HL-60 (cell line): Measurements from ENCODE around the gene ZFHX3.

Experiments used
- DNase-seq, 2 experiments: peaks; one replicate each; pipeline ENCODE4 v3.0.0-alpha.2; 2010 to 2020; ENCODE audit warnings: low read depth in 1 of 2, low spot score in 1 of 2
- H3K27ac ChIP-seq: fragments of 250-450 bp; sonication (Bioruptor Pico); replicated peaks from 2 replicates; pipeline ENCODE4 v1.5.1; 2020; ENCODE audit warnings: mild to moderate bottlenecking, moderate library complexity
- H3K27me3 ChIP-seq: fragments of 250-450 bp; sonication (Bioruptor Pico); 2 replicates; pipeline ENCODE4 v1.5.1; 2021; ENCODE audit warnings: mild to moderate bottlenecking, moderate library complexity; ENCODE audit not compliant: insufficient read depth, poor library complexity, severe bottlenecking
- H3K4me3 ChIP-seq: replicated peaks from 2 replicates; pipeline ENCODE4 v1.5.1; 2011; ENCODE audit warnings: mild to moderate bottlenecking, control low read depth, low read length; ENCODE audit not compliant: insufficient read depth
- GABPA ChIP-seq: IDR thresholded peaks from 2 replicates; pipeline ENCODE4 v1.6.1; 2012; ENCODE audit warnings: low read depth
- POLR2AphosphoS5 ChIP-seq: IDR thresholded peaks from 2 replicates; pipeline ENCODE4 v1.6.1; 2012; ENCODE audit warnings: low read depth
- SPI1 ChIP-seq: IDR thresholded peaks from 2 replicates; pipeline ENCODE4 v1.6.1; 2012; ENCODE audit warnings: low read depth, mild to moderate bottlenecking, borderline replicate concordance
- TF ChIP-seq, protein P1 (sequence below): IDR thresholded peaks from one replicate; pipeline ENCODE4 v1.5.1; 2011; ENCODE audit warnings: low read length, control low read depth, inconsistent platforms; ENCODE audit not compliant: insufficient read depth
- TF ChIP-seq, protein P2 (sequence below): IDR thresholded peaks from 2 replicates; pipeline ENCODE4 v1.6.1; 2012; ENCODE audit warnings: low read depth; ENCODE audit not compliant: insufficient replicate concordance

Gene ZFHX3

GRCh38 chr16:72760581-72760980 is 287.3 kb downstream of the ZFHX3 start:
- no peak overlapping the region for H3K27ac ChIP-seq
- H3K27me3 ChIP-seq = no peaks in the 10 kb centered on the region
- no peak for DNase-seq
- TF ChIP-seq GABPA = no peak
- TF ChIP-seq, protein P1, sequence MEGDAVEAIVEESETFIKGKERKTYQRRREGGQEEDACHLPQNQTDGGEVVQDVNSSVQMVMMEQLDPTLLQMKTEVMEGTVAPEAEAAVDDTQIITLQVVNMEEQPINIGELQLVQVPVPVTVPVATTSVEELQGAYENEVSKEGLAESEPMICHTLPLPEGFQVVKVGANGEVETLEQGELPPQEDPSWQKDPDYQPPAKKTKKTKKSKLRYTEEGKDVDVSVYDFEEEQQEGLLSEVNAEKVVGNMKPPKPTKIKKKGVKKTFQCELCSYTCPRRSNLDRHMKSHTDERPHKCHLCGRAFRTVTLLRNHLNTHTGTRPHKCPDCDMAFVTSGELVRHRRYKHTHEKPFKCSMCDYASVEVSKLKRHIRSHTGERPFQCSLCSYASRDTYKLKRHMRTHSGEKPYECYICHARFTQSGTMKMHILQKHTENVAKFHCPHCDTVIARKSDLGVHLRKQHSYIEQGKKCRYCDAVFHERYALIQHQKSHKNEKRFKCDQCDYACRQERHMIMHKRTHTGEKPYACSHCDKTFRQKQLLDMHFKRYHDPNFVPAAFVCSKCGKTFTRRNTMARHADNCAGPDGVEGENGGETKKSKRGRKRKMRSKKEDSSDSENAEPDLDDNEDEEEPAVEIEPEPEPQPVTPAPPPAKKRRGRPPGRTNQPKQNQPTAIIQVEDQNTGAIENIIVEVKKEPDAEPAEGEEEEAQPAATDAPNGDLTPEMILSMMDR = no peak
- TF ChIP-seq, protein P2, sequence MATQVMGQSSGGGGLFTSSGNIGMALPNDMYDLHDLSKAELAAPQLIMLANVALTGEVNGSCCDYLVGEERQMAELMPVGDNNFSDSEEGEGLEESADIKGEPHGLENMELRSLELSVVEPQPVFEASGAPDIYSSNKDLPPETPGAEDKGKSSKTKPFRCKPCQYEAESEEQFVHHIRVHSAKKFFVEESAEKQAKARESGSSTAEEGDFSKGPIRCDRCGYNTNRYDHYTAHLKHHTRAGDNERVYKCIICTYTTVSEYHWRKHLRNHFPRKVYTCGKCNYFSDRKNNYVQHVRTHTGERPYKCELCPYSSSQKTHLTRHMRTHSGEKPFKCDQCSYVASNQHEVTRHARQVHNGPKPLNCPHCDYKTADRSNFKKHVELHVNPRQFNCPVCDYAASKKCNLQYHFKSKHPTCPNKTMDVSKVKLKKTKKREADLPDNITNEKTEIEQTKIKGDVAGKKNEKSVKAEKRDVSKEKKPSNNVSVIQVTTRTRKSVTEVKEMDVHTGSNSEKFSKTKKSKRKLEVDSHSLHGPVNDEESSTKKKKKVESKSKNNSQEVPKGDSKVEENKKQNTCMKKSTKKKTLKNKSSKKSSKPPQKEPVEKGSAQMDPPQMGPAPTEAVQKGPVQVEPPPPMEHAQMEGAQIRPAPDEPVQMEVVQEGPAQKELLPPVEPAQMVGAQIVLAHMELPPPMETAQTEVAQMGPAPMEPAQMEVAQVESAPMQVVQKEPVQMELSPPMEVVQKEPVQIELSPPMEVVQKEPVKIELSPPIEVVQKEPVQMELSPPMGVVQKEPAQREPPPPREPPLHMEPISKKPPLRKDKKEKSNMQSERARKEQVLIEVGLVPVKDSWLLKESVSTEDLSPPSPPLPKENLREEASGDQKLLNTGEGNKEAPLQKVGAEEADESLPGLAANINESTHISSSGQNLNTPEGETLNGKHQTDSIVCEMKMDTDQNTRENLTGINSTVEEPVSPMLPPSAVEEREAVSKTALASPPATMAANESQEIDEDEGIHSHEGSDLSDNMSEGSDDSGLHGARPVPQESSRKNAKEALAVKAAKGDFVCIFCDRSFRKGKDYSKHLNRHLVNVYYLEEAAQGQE = no peak
- no peak for TF ChIP-seq POLR2AphosphoS5
- TF ChIP-seq SPI1 = no peak
- H3K4me3 ChIP-seq = no peak overlapping the region

DNA sequence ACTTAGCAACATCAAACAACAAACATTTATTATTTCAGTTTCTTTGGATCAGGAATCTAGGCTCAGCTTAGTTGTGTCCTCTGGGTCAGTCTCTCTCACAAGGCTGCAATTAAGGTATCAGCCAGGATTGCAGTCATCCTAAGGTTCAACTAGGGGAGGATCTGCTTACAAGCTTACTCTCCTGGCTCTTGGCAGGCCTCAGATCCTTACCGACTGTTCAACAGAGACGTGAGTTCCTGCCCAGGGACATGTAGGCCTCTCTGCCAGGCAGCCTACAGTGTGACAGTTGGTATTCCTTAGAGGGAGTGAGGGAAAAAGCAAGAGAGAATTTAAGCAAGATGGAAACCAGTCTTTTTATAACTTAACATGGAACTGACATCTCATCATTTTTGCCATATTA is 294.0 kb downstream of the ZFHX3 start:
- Histone ChIP-seq H3K4me3 (no peak overlapping the region), H3K27ac (no peak overlapping the region), H3K27me3 (no peaks in the 10 kb centered on the region)
- DNase-seq = no peak
- no peak for TF ChIP-seq POLR2AphosphoS5
- no peak for TF ChIP-seq SPI1
- TF ChIP-seq, protein P1 = no peak

GRCh38 chr16:72752004-72752695 is 295.8 kb downstream of the ZFHX3 start:
- DNase-seq = no peak
- TF ChIP-seq, protein P1 = no peak
- TF ChIP-seq GABPA (no peak), POLR2AphosphoS5 (no peak), SPI1 (no peak)
- TF ChIP-seq, protein P2 = no peak
- Histone ChIP-seq H3K27me3 (no peaks in the 10 kb centered on the region), H3K27ac (no peak overlapping the region), H3K4me3 (no peak overlapping the region)

GRCh38 chr16:72751076-72751475 is 296.9 kb downstream of the ZFHX3 start:
- H3K27ac ChIP-seq = no peak overlapping the region
- DNase-seq = no peak
- H3K27me3 ChIP-seq = no peaks in the 10 kb centered on the region
- TF ChIP-seq POLR2AphosphoS5 (no peak), SPI1 (no peak)
- TF ChIP-seq, protein P2 = no peak
- TF ChIP-seq, protein P1 = no peak
- H3K4me3 ChIP-seq = no peak overlapping the region
